HG03025 (cell line): Measurements from ENCODE around the gene UTP11.
A peak's percentile ranks its signal among the peaks of the same experiment; 100 is the strongest.

Source experiments
- ATAC-seq: cut with Tn5 transposase; IDR thresholded peaks from one replicate; pipeline ENCODE4 v1.9.1; 2021; ENCODE audit warnings: mild to moderate bottlenecking, moderate library complexity; ENCODE audit not compliant: unreplicated experiment, low FRiP score

Gene UTP11

GRCh38 chr1:38044221-38045215, 32.0 kb downstream of the UTP11 start:
- ATAC-seq = no peak

GRCh38 chr1:38045401-38046332, 33.1 kb downstream of the UTP11 start:
- peak; percentile 16 for ATAC-seq

- ATAC-seq = peak; percentile 8
These were observed 33.9 kb downstream of the UTP11 start, which contains the start of gene POU3F1 for GRCh38 chr1:38046333-38046883. Gene POU3F1 (minus strand): TSS chr1:38046793. CDS start chr1:38046743, 50 bp downstream.

GRCh38 chr1:38046884-38047602, 34.5 kb downstream of the UTP11 start:
- peak; percentile 58 for ATAC-seq

- no peak for ATAC-seq
These were observed 35.1 kb downstream of the UTP11 start for GRCh38 chr1:38047603-38048141.

DNA sequence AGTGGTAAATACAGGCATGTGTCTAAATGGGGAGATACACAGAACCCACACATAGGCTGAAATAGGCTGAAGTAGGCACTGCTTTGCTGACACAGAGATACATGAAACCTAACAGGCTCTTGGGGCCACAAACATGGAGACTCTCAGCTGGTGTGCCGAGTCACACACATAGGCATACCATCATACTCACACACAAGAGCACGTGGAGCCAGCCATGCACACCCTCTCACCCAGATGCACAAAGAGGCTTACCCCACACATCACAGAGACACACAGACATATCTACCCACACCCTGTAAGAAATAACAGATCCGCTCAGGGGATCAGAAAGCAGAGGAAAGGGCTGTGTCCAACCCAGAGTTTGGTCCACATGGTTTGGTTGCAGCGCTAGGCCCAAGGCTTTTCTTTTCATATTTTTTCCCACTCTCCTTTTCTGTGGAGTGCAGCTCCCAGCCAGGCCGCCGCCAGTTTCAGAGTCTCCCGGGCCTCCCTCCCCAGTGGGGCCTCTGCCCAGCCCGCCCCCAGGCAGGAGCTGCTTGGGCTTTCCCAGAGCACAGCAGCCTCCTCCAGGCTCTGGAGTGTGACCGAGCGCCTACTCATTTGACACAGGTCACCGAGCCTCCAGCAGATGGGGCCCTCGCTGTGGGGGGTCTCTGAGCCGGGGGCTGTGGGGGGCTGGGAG, 38.0 kb downstream of the UTP11 start:
- no peak for ATAC-seq

GRCh38 chr1:38051079-38051543, 38.6 kb downstream of the UTP11 start:
- no peak for ATAC-seq

- no peak for ATAC-seq
These were observed 40.3 kb downstream of the UTP11 start for GRCh38 chr1:38052750-38053415.

GRCh38 chr1:38053416-38054091, 41.0 kb downstream of the UTP11 start:
- ATAC-seq = no peak

DNA sequence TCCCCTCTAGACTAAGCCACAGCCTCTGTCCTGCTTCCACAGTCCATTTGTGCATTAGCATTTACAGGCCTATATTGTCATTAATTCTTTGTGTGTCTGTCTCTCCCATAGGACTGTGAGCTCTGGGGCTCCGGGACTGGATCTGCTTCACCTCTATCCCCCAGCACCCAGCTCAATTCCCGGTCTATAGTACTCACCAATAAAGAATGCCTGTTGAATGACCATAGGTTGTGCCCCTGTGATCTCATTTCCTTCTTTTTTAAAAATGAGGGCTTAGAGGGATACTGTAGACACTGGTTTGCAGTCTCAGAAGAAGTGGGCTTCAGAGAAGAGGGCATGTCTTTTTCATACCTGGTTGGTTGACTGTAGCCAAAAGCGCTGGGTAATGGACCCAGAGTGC, 42.9 kb downstream of the UTP11 start:
- no peak for ATAC-seq

GRCh38 chr1:38055965-38056364, 43.4 kb downstream of the UTP11 start:
- no peak for ATAC-seq

GRCh38 chr1:38059635-38060250, 47.2 kb downstream of the UTP11 start:
- no peak for ATAC-seq

DNA sequence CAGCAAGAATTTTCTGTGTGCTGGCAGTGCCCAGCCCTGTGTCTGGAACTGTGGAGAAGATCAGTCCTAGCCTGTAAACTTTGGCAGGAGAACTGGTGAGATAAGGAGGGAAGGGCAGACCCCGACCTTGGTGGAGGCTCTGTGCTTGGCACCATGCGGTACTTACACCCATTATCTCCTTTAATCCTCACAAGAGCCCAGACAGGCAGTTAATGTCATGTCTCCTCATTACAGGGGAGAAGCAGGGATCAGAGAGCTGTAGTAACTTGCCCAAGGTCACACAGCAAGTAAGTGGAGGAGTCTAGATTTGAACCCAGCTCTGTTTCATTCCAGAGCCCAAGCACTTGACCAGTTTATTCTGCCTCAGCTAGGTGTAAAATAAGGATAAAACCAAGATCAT, 48.0 kb downstream of the UTP11 start:
- no peak for ATAC-seq

- no peak for ATAC-seq
These were observed 48.8 kb downstream of the UTP11 start for GRCh38 chr1:38061290-38061689.

DNA sequence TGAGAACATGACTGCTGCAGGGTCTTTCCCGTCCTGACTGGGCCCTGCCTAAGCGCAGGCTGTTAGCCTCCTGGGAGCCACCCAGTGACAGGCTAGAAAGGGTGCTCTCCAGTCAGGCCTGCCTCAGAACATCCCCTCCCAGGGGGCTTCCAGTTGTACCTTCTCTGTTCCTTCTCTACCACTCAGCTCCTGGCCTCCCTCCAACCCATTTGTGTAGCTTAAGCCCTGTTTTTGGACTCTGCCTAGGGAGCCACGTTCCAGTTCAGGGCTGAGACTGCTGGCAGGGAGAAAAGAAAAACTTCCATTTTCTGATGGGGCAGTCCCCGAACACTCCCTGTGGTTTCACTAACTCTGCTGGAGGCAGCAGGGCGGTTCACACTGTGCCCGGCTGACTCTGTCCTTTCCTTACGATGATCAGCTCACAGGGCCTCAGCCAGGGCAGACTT, 49.4 kb downstream of the UTP11 start:
- no peak for ATAC-seq

DNA sequence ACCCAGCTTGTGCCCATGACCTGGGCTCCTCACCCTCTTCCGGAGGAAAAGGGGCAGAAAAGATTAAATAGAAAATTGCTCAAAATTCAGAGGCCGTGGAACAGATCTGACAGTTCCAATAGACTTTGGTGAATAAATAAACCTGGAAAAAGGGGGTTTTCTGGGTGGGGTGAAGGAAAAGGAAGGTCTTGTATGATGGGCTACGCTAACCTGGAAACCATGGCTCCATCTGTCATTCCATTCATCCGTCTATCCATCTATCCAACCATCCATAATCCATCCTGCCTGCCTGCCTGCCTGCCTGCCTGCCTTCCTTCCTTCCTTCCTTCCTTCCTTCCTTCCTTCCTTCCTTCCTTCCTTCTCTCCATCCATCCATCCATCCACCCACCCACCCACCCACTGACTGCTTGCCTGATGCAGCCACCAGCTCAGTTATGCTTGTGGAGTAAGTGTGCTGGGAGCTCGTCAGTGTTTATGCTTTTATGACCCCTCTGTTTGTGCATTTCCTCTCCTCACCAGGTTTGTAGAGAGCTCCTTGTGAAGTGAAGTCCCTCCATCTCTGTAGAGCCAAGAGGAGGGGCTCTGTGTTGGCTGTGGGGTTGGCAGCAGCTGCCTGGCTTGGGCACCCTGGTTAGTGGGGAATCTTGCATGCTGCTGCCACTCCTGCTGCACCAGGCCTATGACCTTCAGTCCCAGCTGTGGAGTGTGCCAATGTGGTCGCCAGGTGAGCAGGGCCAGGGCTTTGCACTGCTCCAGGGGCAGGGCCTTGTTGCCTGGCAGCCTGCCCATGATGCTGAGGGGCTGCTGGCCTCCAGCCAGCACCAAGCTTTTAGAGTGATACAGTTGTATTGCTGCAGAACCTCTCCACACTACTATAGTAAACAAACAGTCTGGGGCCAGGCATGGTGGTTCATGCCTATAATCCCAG, 50.1 kb downstream of the UTP11 start:
- ATAC-seq = no peak
